ENCODE data around the gene C17orf113.

- TF ChIP-seq CTCF (IDR thresholded peaks at IDR 0.05): no peak
- no peak for TF ChIP-seq POLR2A (IDR thresholded peaks at IDR 0.05)
These were observed 24.5 kb downstream of the C17orf113 start for GRCh38 chr17:42025936-42026335.
